NOMO-1 (cell line): ENCODE results near the gene RAB37.

Experiments used
- DNase-seq, 2 experiments: peaks; one replicate each; lab custom pipeline; 2025; ENCODE audit not compliant: unreplicated experiment in 2 of 2; lab: John Stamatoyannopoulos, UW

Gene RAB37

GRCh38 chr17:74728033-74728701 is 8.9 kb upstream of the RAB37 start:
- DNase-seq, result no peak

- DNase-seq, result no peak
Observed at GRCh38 chr17:74728702-74729075, 8.4 kb upstream of the RAB37 start.

- no peak for DNase-seq
Observed at GRCh38 chr17:74729368-74729767, 7.7 kb upstream of the RAB37 start.

GRCh38 chr17:74729866-74730265 is 7.2 kb upstream of the RAB37 start:
- DNase-seq, result no peak

GRCh38 chr17:74730491-74731346 is 6.3 kb upstream of the RAB37 start:
- DNase-seq, result peak; percentile 24 to 64

- no peak for DNase-seq
Observed at GRCh38 chr17:74731347-74731605, 5.8 kb upstream of the RAB37 start.

GRCh38 chr17:74732042-74732867 is 4.8 kb upstream of the RAB37 start:
- DNase-seq, result no peak

- no peak for DNase-seq
Observed at GRCh38 chr17:74733365-74734122, 3.5 kb upstream of the RAB37 start.

GRCh38 chr17:74734256-74734655 is 2.8 kb upstream of the RAB37 start:
- no peak for DNase-seq

- DNase-seq, result peak; percentile 55
Observed at GRCh38 chr17:74737299-74738050, 419 bp downstream of the RAB37 start.

GRCh38 chr17:74738051-74738996 is 1.3 kb downstream of the RAB37 start:
- DNase-seq, result peak; percentile 88 to 91

- DNase-seq, result no peak
Observed at GRCh38 chr17:74739227-74739831, 2.3 kb downstream of the RAB37 start.

GRCh38 chr17:74740173-74740572 is 3.1 kb downstream of the RAB37 start:
- DNase-seq, result peak in 1 of 2 experiments; percentile 17

- no peak for DNase-seq
Observed at GRCh38 chr17:74740641-74741387, 3.8 kb downstream of the RAB37 start.

- peak; percentile 83 to 89 for DNase-seq
Observed at GRCh38 chr17:74742153-74742515, 5.1 kb downstream of the RAB37 start.

- no peak for DNase-seq
Observed at GRCh38 chr17:74742978-74743545, 6.0 kb downstream of the RAB37 start.

GRCh38 chr17:74743755-74744154 is 6.7 kb downstream of the RAB37 start:
- no peak for DNase-seq

GRCh38 chr17:74744349-74744713 is 7.3 kb downstream of the RAB37 start:
- DNase-seq, result no peak
